Measurements from ENCODE around the gene A4GALT. TPM values are rescaled to one million over a fixed set of nuclear protein-coding genes. Genes with fewer than 3 reads are reported as not detected.
A peak's percentile ranks its signal among the peaks of the same experiment; 100 is the strongest.

A4GALT gene
- total RNA-seq, 4 donors from 2014 or later = 5.8 to 13.3 (median 8.6) TPM

GRCh38 chr22:42716221-42716620 is 4.4 kb downstream of the A4GALT start:
- Histone ChIP-seq H3K9me3 (no peaks in the 10 kb centered on the region), H3K4me3 (no peak overlapping the region), H3K36me3 (no peaks in the 10 kb centered on the region), H3K27me3 (no peaks in the 10 kb centered on the region), H3K27ac (peak overlapping the region in 2 of 4 donors; percentile 47 to 89), H3K4me1 (peaks cover 24 to 34% of the 10 kb centered on the region in 2 donors)
- no peak for TF ChIP-seq CTCF (IDR thresholded peaks at IDR 0.05 in 4 of 5, conservative IDR thresholded peaks at IDR 0.05 in 1 of 5)
- no peak for TF ChIP-seq POLR2A (IDR thresholded peaks at IDR 0.05)
- ATAC-seq = no peak
- no peak for DNase-seq
- in situ Hi-C loops (cut with MboI; ENCODE audit: low sequenced_read_pairs in 4 of 4) (loop anchor here in 1 of 4 donors (10.0 kb wide), 1 partner anchor 51 kb away; no protein-coding TSS in a partner anchor), intact Hi-C loops (cut with DNase I; ENCODE audit: low total_unique reads) (no loop called here)

- no peak for DNase-seq
- Histone ChIP-seq H3K27me3 (no peaks in the 10 kb centered on the region), H3K9me3 (no peaks in the 10 kb centered on the region), H3K36me3 (no peaks in the 10 kb centered on the region), H3K4me1 (peaks cover 26 to 27% of the 10 kb centered on the region in 2 donors), H3K27ac (peak overlapping the region in 3 of 4 donors; percentile 11 to 27 (median 18)), H3K4me3 (no peak overlapping the region)
- ATAC-seq = no peak
- in situ Hi-C loops (cut with MboI; ENCODE audit: low sequenced_read_pairs in 4 of 4) (loop anchor here in 1 of 4 donors (10.0 kb wide), 1 partner anchor 50 kb away; no protein-coding TSS in a partner anchor), intact Hi-C loops (cut with DNase I; ENCODE audit: low total_unique reads) (no loop called here)
- TF ChIP-seq CTCF (IDR thresholded peaks at IDR 0.05 in 4 of 5, conservative IDR thresholded peaks at IDR 0.05 in 1 of 5) (no peak), POLR2A (IDR thresholded peaks at IDR 0.05) (no peak)
These were observed 5.8 kb downstream of the A4GALT start for GRCh38 chr22:42714768-42715390.

GRCh38 chr22:42714308-42714707 is 6.4 kb downstream of the A4GALT start:
- Histone ChIP-seq H3K4me3 (no peak overlapping the region), H3K4me1 (peaks cover 21 to 22% of the 10 kb centered on the region in 2 donors), H3K36me3 (no peaks in the 10 kb centered on the region), H3K27me3 (no peaks in the 10 kb centered on the region), H3K27ac (peak overlapping the region in 2 of 4 donors; percentile 18 to 27), H3K9me3 (no peaks in the 10 kb centered on the region)
- intact Hi-C loops (cut with DNase I; ENCODE audit: low total_unique reads) = no loop called here
- in situ Hi-C loops (cut with MboI; ENCODE audit: low sequenced_read_pairs in 4 of 4) = loop anchor here in 1 of 4 donors (10.0 kb wide), 1 partner anchor 50 kb away; no protein-coding TSS in a partner anchor
- TF ChIP-seq POLR2A (IDR thresholded peaks at IDR 0.05) (no peak), CTCF (IDR thresholded peaks at IDR 0.05 in 4 of 5, conservative IDR thresholded peaks at IDR 0.05 in 1 of 5) (no peak)
- ATAC-seq (no peak), DNase-seq (no peak)

GRCh38 chr22:42711895-42712837 is 8.5 kb downstream of the A4GALT start:
- peaks cover 12 to 22% of the 10 kb centered on the region in 2 donors for H3K4me1 ChIP-seq
- ATAC-seq (peak; percentile 36 to 71), DNase-seq (peak in 1 of 2 donors; percentile 52)

More at GRCh38 chr22:42711895-42712837, 8.5 kb downstream of the A4GALT start:
- Histone ChIP-seq H3K9me3 (no peaks in the 10 kb centered on the region), H3K36me3 (no peaks in the 10 kb centered on the region), H3K27me3 (no peaks in the 10 kb centered on the region), H3K27ac (peak overlapping the region; percentile 49 to 69 (median 64)), H3K4me3 (no peak overlapping the region)
- TF ChIP-seq CTCF (IDR thresholded peaks at IDR 0.05 in 4 of 5, conservative IDR thresholded peaks at IDR 0.05 in 1 of 5) (no peak), POLR2A (IDR thresholded peaks at IDR 0.05) (no peak)
- in situ Hi-C loops (cut with MboI; ENCODE audit: low sequenced_read_pairs in 4 of 4) (loop anchor here in 1 of 4 donors (10.0 kb wide), 1 partner anchor 47 kb away; no protein-coding TSS in a partner anchor), intact Hi-C loops (cut with DNase I; ENCODE audit: low total_unique reads) (no loop called here)

All from gastrocnemius medialis (tissue), 4 donors.